SKM-1 (cell line): ENCODE data around the gene MBOAT1.
"Not testable (repeated sequence)": the region's sequence is repeated elsewhere in the genome, so short reads cannot be mapped to it uniquely, and the experiment has no call there.

Experiments
- DNase-seq: peaks from one replicate; lab custom pipeline; 2025; ENCODE audit not compliant: unreplicated experiment; lab: John Stamatoyannopoulos, UW

The MBOAT1 gene

DNA sequence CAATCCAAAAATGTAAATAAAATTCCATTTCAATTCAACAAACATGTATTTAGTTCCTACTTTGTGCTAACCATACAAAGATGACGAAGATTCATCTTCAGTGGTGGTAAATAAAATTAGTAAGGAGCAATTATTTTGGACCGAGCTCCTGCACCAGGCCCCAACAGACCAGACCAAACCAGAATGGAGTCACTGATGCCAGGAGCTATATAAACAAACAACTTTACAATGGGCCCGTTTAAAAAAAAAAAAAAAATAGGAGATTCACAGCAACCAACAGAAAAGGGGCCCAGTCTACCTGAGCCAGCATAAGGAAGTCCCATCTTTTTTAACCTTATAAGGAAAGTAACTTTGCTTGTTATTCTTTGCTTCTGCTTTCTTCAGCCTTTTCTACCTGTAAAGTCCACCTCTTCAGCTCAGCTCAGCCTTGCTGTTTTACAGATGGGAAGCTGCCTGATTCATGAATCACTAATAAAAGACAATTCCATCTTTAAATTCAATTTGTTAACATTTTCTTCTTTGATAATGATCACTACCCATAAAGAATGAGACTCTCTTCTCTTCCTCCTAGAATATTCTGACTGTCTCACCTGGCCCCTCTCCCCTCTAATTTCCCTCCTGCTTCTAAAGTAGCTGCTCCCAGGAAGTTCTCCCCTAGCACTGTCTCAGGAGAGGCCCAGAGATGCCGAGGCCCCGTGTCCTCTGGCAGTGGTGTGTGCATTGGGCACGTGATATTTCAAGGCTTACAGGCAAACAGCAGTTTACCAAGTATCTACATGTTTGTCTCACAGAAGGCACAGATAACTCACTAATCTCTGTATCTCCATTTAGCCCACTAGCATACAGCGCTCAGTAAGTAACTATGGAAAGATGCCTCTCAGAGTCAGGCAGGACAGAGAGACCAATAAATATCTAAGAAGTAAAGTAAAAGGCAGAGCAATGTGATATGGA lies 8.4 kb downstream of the MBOAT1 start:
- DNase-seq = no peak

DNA sequence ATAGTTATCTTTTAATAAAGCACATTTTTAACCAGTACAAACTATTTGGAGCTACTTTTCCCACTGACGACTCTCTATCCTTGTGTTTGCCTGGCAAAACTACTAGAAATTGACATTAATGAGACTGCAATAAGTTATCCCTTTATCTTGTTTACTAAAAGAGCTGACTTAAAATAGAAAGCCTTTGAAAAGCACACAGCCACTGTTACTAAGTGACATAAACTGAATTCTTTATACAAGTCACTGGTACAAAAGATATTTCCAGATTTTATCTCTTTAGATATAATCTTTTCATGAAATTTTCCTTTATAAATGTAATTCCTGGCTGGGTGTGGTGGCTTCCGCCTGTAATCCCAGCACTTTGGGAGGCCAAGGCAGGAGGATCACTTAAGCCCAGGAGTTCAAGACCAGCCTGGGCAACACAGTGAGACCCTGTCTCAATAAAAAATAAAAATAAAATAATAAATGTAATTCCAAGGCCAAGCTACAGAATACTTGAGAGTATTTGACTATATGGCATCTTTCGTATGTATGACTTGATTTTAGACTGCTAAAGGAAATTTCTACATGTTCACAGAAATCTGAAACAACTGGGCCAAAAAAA lies 9.5 kb downstream of the MBOAT1 start:
- DNase-seq = no peak

DNA sequence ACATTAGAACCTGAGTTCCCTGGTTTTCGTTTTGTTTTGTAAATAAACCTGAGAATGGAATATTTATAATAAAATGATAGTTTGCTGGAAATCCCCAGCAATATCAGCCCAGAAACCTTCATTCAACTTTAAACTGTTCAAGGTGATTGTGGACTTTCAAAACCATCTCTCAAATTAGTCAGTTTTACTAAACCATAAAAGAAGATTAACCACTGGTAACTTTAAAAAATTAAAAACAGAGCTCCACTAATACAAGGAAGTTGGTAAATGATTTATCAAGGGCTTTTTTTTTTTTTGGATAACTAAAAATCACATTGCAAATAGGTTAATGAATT lies 10.0 kb downstream of the MBOAT1 start:
- DNase-seq = no peak

DNA sequence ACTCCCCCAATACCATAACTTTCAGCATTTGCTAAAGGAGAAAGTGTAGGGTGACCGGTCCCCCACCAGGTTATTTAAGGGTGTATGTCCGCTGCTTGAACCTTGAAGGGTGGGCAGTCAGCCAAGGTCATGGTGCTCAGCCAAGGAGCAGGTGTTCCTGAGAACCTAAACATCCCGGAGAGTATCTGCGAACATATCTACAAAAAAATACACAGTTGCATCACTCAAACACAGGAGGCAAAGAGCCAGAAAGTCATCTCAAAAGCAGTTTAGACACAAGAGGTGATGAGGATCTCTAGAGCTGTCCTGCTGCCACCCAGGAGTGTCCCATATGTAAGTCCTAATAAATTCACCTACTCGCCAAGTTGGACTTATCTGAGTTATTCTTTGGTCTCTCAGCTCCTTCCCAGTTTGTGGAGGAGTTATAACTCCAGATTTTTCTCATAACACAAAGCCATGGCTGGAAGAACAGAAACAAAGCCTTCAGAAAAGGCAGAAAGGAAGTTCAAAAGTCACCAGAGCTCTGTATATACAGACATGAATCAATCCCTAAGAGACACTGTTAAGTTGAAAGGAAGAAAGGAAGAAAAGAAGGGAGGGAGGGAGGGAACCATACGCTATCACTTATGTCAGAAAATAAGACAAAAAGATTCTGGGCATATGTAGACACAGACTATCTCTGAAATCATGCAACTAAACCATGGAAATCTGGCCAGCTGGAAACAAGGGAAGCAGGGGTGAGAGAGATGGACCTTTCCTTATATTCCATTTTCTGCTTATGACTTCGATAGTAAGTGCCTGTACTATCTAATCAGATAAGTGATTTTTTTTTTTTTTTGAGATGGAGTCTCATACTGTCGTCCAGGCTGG lies 11.3 kb downstream of the MBOAT1 start:
- no peak for DNase-seq

DNA sequence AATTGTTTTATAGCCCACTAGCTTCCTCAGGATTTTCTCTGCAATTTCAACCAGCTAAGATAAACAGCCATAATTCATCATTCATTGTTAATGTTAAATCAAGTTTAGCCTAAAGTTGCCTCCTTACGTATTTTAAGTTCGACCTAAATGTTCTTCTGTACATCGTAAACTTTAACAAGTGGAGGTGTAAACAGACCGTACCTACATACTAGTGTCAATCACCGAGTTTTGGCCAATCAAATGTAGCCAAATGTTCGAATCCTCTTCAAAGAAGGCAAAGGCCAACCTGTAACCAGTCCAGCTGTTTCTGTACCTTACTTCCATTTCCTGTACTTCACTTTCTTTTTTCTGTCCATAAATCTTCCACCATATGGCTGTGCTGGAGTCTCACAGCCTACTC lies 13.5 kb downstream of the MBOAT1 start:
- DNase-seq = no peak

DNA sequence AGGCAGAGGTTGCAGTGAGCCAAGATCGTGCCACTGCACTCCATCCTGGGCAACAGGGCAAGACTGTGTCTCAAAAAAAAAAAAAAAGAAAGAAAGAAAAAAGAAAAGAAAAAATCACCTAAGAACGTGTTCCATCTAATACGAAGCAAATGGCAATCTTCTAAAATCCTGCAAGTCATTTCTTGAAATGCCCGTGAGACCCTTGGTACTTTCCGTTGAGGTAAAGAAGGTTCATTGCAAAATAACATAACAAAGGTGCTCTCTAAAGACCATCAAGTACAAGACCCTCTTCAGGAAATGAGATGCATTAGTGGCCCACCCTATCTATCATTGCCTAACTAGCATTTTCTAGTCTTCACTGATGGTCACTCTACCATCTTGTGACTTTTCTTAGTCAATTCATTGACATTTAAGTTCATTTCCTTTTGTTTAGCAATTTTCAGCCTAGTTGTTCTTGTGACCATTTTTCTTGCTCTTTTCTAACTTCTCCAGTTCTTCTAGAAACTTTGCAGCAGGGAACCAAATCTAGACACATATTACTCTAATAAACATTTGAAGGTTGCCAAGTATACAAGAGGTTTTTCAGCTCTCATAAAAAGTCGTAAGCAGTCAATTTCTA lies 14.0 kb downstream of the MBOAT1 start:
- DNase-seq = no peak

DNA sequence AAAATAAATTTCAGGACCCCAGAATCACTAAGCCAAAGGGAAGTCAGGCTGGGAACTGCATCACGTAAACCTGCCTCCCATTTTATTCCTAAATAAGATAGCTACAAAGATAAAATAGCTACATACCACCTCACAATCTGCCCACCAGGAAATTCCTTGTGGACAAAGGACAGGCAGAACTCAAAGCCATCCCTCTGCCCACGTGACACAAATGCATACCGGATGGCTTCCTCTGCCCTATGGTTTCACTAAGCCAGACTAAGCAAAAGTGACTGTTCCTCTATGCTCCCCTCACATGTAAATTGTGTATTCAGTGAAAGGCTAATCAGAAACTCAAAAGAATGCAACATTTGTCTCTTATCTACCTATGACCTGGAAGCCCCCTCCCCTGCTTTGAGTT lies 15.0 kb downstream of the MBOAT1 start:
- no peak for DNase-seq

DNA sequence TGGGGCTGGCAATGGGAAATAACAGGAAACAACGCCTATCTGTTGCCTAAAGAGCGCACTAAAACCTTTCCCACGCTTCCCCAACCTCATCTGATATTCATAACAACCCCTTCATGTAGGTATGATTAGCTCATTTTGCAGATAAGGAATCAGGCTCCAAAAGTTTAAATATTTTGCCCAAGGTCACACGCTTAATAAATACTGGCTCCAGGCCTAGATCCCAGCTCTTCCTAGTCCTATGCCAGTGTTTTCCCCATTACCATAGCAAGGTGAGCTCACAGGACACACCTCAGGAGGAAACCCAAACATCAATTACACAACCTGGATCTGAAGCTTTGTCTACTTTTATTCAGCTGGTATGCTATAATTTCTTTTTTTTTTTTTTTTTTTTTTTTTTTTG lies 19.6 kb downstream of the MBOAT1 start:
- DNase-seq = no peak

DNA sequence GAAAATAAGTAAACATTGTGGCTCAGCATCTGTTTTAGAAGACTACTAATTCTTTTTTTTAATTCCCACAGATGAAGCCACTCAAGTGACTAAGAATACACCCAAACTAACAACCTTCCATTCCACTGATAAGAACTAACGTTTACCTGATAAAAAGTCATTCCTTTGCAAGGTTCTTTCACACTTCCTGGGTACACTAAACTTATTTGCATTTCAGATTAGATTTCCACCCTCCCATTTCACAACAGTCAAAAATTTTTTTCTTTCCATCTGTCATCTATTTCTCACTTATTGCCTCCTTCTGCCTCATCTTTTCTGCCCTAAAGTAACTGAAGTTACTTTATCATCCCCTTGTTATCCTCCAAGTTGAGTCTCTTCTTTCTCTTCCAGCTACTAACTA lies 20.3 kb downstream of the MBOAT1 start:
- DNase-seq = no peak

DNA sequence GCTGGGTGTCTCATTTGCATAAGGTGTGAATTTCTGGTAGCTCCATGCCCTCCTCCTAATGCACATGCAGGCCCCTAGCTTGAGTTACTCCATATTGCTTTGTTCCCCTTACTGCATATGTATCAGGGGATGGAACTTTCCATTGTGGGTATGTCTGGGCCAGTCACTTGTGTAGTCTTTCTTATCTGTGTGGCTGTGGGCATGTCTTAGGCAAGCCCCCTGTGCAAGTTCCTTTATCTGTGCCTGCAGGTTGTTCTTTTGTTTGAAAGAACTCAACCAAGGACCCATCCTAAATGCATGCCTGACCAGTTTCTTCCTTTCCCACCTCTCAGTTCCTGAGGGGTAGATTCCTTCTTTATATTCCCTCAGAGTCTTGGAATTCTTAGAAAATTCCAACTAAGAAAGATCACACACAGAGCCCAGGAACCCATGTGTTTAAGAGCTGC lies 23.6 kb downstream of the MBOAT1 start:
- no peak for DNase-seq

DNA sequence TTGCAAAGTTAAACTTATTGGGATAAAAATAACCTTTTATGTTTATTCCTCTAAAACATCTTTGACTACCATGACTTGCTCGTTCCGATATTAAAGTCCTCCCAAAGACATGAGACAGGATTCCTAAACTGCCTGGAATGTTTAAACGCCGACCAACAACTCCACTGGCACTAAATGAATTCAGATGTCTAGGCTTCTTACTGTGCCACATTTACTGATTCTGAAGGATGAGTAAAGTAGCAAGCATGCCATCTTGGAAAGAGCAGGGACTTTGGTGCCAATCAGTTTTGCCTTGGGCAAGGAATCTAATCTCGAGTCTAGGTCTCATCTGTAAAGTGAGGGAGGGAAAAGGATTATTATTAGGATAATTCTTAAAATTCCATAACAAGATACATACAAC lies 25.3 kb downstream of the MBOAT1 start:
- no peak for DNase-seq

DNA sequence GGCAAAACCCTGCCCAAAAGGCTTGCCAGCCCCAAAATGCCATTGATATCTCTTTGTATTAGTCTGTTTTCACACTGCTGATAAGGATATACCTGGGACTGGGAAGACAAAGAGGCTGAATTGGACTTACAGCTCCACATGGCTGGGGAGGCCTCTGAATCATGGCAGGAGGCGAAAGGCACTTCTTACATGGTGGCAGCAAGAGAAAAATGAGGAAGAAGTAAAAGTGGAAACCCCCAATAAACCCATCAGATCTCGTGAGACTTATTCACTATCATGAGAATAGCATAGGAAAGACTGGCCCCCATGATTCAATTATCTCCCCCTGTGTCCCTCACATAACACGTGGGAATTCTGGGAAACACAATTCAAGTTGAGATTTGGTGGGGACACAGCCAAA lies 28.6 kb downstream of the MBOAT1 start:
- no peak for DNase-seq

DNA sequence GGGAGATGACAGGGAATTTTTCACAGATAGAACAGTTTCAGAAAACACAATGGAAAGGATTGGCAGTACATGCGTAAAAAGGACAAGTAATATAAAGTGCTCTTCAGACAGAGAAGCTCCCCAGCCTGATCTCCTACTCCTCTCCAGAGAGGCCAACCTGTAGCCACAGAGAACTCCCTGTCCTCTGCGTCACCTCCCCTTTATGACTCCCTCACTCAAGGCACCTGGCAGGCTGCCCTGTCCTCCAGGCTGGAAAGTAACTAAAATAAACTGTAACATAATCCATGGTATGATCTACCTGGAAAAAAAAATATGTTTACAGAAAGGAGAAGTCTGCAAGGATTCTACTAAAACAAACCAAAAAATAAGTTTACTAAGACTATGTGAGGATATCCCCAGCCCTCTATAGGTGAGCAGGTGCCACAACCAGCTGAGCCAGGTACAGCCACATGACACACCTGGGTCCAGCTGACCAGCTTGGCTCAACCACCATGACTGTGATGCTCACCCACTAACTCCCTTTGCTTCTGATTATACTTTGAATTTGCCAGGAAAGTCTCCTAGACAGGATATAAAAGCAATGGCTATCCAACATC lies 29.2 kb downstream of the MBOAT1 start:
- no peak for DNase-seq

DNA sequence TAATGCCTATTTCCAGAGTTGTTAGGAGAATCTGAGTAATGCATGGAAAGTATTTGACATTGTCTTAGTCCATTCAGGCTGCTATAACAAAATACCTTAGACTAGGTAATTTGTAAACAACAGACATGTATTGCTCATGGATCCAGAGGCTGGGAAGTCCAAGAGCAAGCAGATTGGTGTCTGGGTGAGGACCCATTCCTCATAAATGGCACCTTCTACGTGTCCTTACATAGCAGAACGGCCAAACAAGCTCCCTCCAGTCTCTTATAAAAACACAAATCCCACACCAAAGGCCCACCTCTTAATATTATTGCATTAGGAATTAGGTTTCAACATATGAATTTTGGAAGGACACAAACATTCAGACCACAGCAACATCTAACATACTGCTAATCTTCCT lies 30.2 kb downstream of the MBOAT1 start:
- no peak for DNase-seq

DNA sequence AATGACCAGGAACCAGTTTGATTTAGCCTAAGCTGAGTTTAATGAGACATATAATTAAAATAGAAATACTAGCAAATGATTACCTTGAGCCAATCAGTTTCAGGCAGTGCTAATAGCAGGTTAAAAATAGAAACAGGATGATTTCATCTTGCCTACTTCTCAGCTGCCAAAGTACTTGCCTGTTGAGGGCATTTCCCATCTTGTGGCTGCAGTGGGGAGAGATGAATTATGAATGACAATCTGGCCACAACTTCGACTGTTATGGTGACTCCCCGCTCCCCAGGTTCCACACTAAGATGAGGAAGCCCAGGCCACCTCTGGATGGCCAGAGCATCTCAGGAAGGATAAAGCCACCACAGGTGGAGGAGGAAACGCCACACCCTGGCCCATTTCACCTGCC lies 31.3 kb downstream of the MBOAT1 start:
- no peak for DNase-seq

DNA sequence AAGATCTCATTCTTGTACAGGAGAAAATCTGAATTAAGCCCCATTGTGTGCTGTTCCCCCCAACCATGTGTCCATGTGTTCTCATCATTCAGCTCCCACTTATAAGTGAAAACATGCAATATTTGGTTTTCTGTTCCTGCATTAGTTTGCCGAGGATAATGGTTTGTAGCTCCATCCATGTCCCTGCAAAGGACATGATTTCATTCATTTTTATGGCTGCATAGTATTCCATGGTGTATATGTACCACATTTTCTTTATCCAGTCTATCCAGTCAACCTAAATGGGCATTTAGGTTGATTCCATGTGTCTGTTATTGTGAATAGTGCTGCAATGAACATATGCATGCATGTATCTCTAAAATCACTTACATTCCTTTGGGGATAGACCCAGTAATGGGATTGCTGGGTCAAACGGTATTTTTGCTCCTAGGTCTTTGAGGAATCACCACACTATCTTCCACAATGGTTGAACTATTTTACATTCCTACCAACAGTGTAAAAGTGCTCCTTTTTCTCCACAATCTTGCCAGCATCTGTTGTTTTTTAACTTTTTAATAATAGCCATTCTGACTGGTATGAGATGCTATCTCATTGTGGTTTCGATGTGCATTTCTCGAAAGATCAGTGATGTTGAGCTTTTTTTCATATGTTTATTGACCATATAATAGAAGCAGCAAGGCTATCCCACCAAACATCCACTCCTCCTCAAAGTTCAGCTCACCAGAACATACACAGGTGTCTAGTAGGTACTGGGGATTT lies 32.8 kb downstream of the MBOAT1 start:
- DNase-seq = not testable (repeated sequence)

DNA sequence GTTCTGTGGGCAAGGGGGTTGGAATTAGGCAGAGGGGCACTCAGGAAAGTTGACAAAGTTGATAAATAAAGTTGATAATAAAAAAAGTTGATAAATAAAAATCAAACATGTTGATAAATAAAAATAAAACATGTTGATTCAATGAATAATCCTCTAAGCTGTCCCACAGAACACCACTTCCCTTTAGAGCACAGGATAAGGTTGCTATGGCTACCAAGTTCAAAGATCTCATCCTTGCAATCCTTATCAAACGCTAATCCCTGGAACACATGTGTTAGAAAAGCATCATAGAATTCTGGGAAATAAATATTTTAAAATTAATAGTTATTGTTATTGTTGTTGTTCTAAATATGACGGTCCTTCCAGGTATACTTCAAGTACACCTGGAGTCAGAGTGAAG lies 33.9 kb downstream of the MBOAT1 start:
- DNase-seq = no peak

DNA sequence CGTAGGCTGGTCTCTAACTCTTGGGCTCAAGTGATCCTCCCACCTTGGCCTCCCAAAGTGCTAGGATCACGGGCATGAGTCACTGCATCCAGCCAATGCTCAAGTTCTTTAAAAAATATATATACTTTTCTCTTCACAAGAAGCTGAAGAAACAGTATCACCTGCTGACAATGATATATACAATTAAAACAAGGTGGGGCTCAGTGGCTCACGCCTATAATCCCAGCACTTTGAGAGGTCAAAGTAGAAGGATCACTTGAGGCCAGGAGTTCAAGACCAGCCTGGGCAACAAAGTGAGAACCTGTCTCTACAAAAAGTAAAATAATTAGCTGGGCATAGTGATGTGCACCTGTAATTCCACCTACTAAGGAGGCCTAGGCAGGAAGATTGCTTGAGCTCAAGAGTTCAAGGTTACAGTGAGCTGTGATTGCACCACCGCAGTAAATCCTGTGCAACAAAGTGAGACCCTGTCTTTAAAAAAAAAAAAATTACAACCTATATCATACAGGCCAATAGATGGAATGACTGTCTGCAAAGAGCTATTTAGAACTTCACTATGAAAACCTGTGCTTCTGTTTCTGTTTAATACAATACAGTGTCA lies 36.4 kb downstream of the MBOAT1 start:
- DNase-seq = no peak

DNA sequence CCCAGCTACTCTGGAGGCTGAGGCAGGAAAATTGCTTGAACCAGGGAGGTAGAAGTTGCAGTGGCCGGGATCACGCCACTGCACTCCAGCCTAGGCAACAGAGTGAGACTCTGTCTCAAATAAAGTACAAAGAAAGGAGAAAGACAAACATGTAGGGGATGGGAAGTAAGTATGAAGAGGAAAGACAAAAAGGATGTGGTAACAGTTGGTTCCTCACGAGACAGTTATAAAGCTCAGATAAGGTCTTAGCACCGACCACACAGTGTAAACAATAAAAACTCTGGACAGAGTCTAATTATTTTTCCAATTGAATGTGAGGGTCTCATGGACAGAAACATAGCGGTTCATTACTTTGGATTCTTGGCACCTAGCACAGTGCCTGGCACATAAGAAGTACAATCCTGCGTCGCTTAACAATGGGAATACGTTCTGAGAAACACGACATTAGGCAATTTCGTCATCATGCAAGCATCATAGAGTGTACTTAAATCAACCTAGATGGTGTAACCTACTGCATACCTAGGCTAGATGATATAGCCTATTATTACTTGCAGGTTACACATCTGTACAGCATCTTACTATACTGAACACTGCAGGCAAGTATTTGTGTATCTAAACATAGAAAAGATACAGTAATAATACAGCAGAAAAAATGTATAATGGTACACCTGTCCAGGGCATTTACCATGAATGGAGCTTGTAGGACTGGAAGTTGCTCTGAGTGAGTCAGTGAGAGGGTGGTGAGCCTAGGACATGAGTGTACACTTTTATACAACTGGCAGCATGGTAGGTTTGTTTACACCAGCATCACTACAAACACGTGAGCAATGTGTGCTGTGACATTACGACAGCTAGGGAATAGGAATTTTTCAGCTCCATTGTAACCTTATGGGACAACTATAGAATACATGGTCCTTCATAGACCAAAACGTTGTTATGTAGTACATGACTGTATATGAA lies 38.2 kb downstream of the MBOAT1 start:
- DNase-seq = peak; percentile 85
